ENCODE data around the gene PGAM2. TPM values are rescaled to one million over a fixed set of nuclear protein-coding genes. Genes with fewer than 3 reads are reported as not detected.

The PGAM2 gene
- total and polyA plus RNA-seq, 2 experiments from 2014 or later: 148 to 165 TPM

DNA sequence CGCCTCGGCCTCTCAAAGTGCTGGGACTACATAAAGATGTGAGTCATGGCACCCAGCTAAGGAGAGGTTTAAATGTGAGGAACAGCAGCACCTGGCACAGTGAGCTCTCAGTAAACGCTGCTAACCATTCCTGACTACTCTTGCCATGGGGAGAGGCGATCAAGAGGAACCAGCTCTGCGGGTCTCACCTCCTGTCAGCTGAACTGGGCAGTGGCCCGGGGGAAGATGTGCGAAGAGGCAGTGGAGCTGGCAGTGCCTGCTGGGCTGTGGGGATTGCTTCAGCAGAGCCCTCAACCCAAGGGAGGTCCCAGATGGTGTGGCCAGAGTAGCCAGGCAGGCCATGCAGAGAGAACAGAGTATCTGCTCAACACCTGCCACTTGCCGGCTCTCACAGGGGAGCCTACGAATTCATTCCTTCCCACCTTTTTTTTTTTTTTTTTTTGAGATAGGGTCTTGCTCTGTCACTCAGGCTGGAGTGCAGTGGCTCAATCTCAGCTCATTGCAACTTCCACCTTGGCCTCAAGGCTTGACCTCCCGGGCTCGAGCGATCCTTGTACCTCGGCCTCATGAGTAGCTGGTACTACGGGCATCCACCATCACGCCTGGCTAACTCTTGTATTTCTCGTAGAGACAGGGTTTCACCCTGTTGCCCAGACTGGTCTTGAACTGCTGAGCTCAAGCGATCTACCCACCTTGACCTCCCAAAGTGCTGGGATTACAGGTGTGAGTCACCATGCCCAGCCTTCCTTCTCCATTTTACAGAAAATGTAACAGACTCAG, 10.1 kb upstream of the PGAM2 start:
- Histone ChIP-seq H3K36me3 (peaks cover 46% of the 10 kb centered on the region), H3K27me3 (no peaks in the 10 kb centered on the region), H3K27ac (no peak overlapping the region), H3K4me1 (ENCODE audit: low read depth) (peaks cover 3% of the 10 kb centered on the region), H3K9me3 (ENCODE audit: low read depth) (no peaks in the 10 kb centered on the region), H3K4me3 (no peak overlapping the region)
- TF ChIP-seq, protein P1, sequence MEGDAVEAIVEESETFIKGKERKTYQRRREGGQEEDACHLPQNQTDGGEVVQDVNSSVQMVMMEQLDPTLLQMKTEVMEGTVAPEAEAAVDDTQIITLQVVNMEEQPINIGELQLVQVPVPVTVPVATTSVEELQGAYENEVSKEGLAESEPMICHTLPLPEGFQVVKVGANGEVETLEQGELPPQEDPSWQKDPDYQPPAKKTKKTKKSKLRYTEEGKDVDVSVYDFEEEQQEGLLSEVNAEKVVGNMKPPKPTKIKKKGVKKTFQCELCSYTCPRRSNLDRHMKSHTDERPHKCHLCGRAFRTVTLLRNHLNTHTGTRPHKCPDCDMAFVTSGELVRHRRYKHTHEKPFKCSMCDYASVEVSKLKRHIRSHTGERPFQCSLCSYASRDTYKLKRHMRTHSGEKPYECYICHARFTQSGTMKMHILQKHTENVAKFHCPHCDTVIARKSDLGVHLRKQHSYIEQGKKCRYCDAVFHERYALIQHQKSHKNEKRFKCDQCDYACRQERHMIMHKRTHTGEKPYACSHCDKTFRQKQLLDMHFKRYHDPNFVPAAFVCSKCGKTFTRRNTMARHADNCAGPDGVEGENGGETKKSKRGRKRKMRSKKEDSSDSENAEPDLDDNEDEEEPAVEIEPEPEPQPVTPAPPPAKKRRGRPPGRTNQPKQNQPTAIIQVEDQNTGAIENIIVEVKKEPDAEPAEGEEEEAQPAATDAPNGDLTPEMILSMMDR (IDR thresholded peaks at IDR 0.05; ENCODE audit: low read depth, low read length): no peak
- no peak for DNase-seq (ENCODE audit: low read depth in 1 of 2, low spot score in 1 of 2)

GRCh38 chr7:44074349-44074695, 9.0 kb upstream of the PGAM2 start:
- H3K27me3 ChIP-seq: no peaks in the 10 kb centered on the region
- DNase-seq (ENCODE audit: low read depth in 1 of 2, low spot score in 1 of 2): no peak
- H3K4me1 ChIP-seq (ENCODE audit: low read depth): peaks cover 3% of the 10 kb centered on the region
- peaks cover 40% of the 10 kb centered on the region for H3K36me3 ChIP-seq
- no peaks in the 10 kb centered on the region for H3K9me3 ChIP-seq (ENCODE audit: low read depth)
- no peak overlapping the region for H3K27ac ChIP-seq
- TF ChIP-seq, protein P1 (IDR thresholded peaks at IDR 0.05; ENCODE audit: low read depth, low read length): no peak
- no peak overlapping the region for H3K4me3 ChIP-seq

DNA sequence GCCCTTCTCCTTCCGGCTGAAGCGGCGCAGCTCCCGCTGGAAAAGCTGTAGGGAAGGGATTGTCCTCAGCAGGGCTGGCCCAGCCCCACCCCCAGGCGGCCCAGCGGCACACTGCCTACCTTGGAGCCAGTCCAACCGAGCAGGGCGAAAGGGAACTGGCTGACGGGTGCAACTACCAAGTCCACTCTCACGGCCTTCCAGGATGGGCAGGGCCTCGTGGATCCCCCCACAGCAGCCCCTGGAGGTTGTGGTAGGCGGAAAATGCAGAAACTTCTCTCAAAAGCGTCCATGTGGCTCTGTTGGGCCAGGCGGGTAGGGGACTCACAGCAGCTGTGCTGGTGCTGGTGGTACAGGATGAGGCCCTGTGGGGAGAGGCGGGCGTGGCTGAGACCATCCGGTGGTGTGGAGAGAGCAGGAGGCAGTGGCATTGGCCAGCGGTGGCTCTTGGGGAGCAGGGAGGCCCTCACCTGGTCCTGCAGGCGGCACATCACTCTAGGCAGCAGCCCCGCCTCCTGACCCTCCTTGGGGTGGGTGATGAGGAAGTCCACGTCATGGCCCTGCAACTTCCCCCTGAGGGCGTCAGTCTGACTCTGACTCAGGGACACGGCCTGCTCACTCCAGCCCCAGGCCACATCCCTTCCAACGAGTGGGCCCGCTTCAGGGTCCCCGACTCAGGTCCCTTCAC, 8.4 kb upstream of the PGAM2 start:
- peaks cover 35% of the 10 kb centered on the region for H3K36me3 ChIP-seq
- DNase-seq (ENCODE audit: low read depth in 1 of 2, low spot score in 1 of 2): no peak
- H3K27ac ChIP-seq: no peak overlapping the region
- TF ChIP-seq, protein P1 (IDR thresholded peaks at IDR 0.05; ENCODE audit: low read depth, low read length): no peak
- H3K4me3 ChIP-seq: no peak overlapping the region
- no peaks in the 10 kb centered on the region for H3K27me3 ChIP-seq
- H3K4me1 ChIP-seq (ENCODE audit: low read depth): peaks cover 3% of the 10 kb centered on the region
- no peaks in the 10 kb centered on the region for H3K9me3 ChIP-seq (ENCODE audit: low read depth)

- TF ChIP-seq, protein P1 (IDR thresholded peaks at IDR 0.05; ENCODE audit: low read depth, low read length): peak; percentile 92
- no peak overlapping the region for H3K4me3 ChIP-seq
- H3K9me3 ChIP-seq (ENCODE audit: low read depth): no peaks in the 10 kb centered on the region
- peak; percentile 85 to 89 for DNase-seq (ENCODE audit: low read depth in 1 of 2, low spot score in 1 of 2)
- H3K36me3 ChIP-seq: peaks cover 23% of the 10 kb centered on the region
- peaks cover 3% of the 10 kb centered on the region for H3K4me1 ChIP-seq (ENCODE audit: low read depth)
- H3K27me3 ChIP-seq: no peaks in the 10 kb centered on the region
- H3K27ac ChIP-seq: peak overlapping the region; percentile 64
Observed at GRCh38 chr7:44072364-44073231, 7.2 kb upstream of the PGAM2 start.

DNA sequence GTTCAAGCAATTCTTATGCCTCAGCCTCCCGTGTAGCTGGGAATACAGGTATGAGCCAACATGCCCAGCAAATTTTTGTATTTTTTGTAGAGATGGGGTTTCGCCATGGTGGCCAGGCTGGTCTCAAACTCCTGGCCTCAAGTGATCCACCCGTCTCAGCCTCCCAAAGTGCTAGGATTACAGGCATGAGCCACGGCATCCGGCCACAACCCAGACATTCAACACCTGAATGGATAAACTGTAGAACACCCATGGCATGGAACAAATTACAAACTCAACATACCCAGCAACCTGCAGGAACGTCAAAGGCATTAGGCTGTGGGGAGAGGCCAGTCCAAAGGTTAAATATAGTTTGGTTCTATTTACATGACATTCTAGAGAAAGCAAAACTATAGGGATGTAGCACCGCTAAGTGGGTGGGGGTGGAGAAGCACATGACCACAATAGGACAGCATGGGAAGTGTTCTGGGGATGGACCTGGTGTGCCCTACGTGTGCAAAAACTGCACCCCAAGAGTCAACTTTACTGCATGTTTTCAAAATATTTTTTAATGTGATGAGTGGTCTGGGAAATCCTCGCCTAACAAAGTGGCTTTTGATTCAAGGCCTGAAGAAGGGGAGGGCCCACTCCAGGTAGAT, 6.5 kb upstream of the PGAM2 start:
- peaks cover 23% of the 10 kb centered on the region for H3K36me3 ChIP-seq
- no peaks in the 10 kb centered on the region for H3K9me3 ChIP-seq (ENCODE audit: low read depth)
- DNase-seq (ENCODE audit: low read depth in 1 of 2, low spot score in 1 of 2): no peak
- H3K4me1 ChIP-seq (ENCODE audit: low read depth): peaks cover 6% of the 10 kb centered on the region
- TF ChIP-seq, protein P1 (IDR thresholded peaks at IDR 0.05; ENCODE audit: low read depth, low read length): no peak
- H3K27me3 ChIP-seq: no peaks in the 10 kb centered on the region
- H3K4me3 ChIP-seq: no peak overlapping the region
- H3K27ac ChIP-seq: peak overlapping the region; percentile 18

All from cardiac muscle cell (in vitro differentiated cells and primary cell).